Activated CD4-positive, alpha-beta memory T cell treated with anti-CD3 and anti-CD28 coated beads for 36 hours (primary cell): ENCODE results near the gene PILRA. TPM values are rescaled to one million over a fixed set of nuclear protein-coding genes. Genes with fewer than 3 reads are reported as not detected.
A peak's percentile ranks its signal among the peaks of the same experiment; 100 is the strongest.

Experiments used
- CTCF ChIA-PET: fragments of 350-600 bp; sonication (Branson Sonifier 250); formaldehyde crosslinking; loops from one replicate; lab custom pipeline; 2021; ENCODE audit warnings: antibody characterized with exemption, inconsistent platforms; lab: Charles Lee
- POLR2A ChIA-PET: fragments of 350-600 bp; sonication (Branson Sonifier 250); formaldehyde crosslinking; loops from one replicate; lab custom pipeline; 2021; ENCODE audit warnings: antibody characterized with exemption; lab: Charles Lee
- DNase-seq: peaks from one replicate; pipeline ENCODE4 v3.0.0-alpha.2; 2020
- H3K27ac Mint-ChIP-seq: one replicate; pipeline ENCODE4 v1.8.0; 2021; ENCODE audit warnings: mixed read lengths
- H3K27me3 Mint-ChIP-seq: one replicate; pipeline ENCODE4 v1.8.0; 2021; ENCODE audit warnings: mixed read lengths
- H3K36me3 Mint-ChIP-seq: one replicate; pipeline ENCODE4 v1.8.0; 2021; ENCODE audit warnings: mixed read lengths
- H3K4me1 Mint-ChIP-seq: one replicate; pipeline ENCODE4 v1.8.0; 2021; ENCODE audit warnings: low read depth, mixed read lengths
- H3K4me3 Mint-ChIP-seq: one replicate; pipeline ENCODE4 v1.8.0; 2021; ENCODE audit warnings: mild to moderate bottlenecking, mixed read lengths
- H3K9me3 Mint-ChIP-seq: one replicate; pipeline ENCODE4 v1.8.0; 2021; ENCODE audit warnings: mixed read lengths
- intact Hi-C: fragments of 100-400 bp; cut with micrococcal nuclease; formaldehyde crosslinking; loops from one replicate; pipeline ENCODE4 v1.15.1; 2023
- total RNA-seq, 2 experiments: library from RNA; stranded (reverse); gene quantifications; one replicate each; pipeline ENCODE4 v1.2.3, GENCODE V29; 2021

Gene PILRA
- total RNA-seq, 2 experiments from 2014 or later, result 0.31 to 0.76 TPM

GRCh38 chr7:100400656-100401055, 27.4 kb downstream of the PILRA start:
- Mint-ChIP-seq H3K27ac (no peak overlapping the region), H3K9me3 (no peaks in the 10 kb centered on the region), H3K4me3 (no peak overlapping the region), H3K4me1 (peaks cover 23% of the 10 kb centered on the region), H3K36me3 (no peaks in the 10 kb centered on the region), H3K27me3 (peaks cover 16% of the 10 kb centered on the region)
- intact Hi-C loops, result no loop called here
- peak; percentile 43 for DNase-seq
- CTCF ChIA-PET, result interaction anchor here (1.0 kb wide), 1 partner anchor 54 kb away, joined by 3 read pairs; no protein-coding TSS in a partner anchor
- POLR2A ChIA-PET, result no interaction called here

GRCh38 chr7:100401811-100402210, 28.5 kb downstream of the PILRA start:
- Mint-ChIP-seq H3K9me3 (no peaks in the 10 kb centered on the region), H3K27me3 (peaks cover 16% of the 10 kb centered on the region), H3K4me1 (peaks cover 14% of the 10 kb centered on the region), H3K4me3 (no peak overlapping the region), H3K27ac (no peak overlapping the region), H3K36me3 (no peaks in the 10 kb centered on the region)
- DNase-seq, result no peak
- intact Hi-C loops, result no loop called here
- ChIA-PET POLR2A (no interaction called here), CTCF (no interaction called here)

DNA sequence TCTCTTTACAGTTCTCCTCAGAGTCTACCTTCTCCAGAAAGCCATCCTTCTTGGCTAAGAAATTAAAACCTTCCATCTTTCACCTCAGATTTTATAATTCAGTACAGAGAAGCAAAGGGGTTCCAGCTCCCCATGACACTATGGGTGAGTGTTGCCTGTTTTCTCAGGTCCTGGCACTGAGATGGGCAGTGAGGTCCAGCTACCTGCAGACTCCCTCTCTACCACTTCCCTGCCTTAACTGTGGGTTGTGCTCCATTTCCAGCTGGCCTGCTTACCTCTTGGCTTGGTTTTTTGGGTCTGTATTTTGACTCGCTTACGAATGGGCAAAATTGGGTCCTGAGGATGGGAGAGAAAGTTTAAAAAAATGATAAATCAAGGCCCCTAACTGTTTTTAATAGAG, 29.0 kb downstream of the PILRA start:
- H3K4me1 Mint-ChIP-seq, result peaks cover 10% of the 10 kb centered on the region
- H3K4me3 Mint-ChIP-seq, result no peak overlapping the region
- H3K36me3 Mint-ChIP-seq, result no peaks in the 10 kb centered on the region
- H3K27ac Mint-ChIP-seq, result no peak overlapping the region
- no peak for DNase-seq
- CTCF ChIA-PET, result no interaction called here
- H3K9me3 Mint-ChIP-seq, result no peaks in the 10 kb centered on the region
- POLR2A ChIA-PET, result no interaction called here
- H3K27me3 Mint-ChIP-seq, result peaks cover 16% of the 10 kb centered on the region
- intact Hi-C loops, result no loop called here

DNA sequence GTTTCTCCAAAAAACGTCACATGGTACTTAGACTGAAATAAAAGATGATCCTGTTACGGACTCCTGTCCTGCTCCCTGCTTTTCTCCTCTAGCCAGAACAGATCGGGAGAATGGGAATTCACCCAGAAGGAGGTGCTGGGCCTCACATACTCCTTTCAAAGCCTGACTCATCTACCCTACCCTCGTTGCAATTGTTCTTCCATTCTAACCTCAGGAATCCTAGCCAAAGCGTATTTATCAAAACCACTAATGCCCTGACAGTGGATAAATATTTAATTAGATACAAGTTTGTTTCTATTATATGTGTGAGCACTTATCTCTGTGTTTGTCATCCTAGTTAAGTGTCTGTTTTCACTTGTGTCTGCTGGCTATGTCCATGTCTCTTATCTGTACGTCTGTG, 33.5 kb downstream of the PILRA start:
- Mint-ChIP-seq H3K4me3 (no peak overlapping the region), H3K27me3 (no peaks in the 10 kb centered on the region), H3K36me3 (no peaks in the 10 kb centered on the region), H3K9me3 (no peaks in the 10 kb centered on the region), H3K27ac (no peak overlapping the region), H3K4me1 (no peaks in the 10 kb centered on the region)
- ChIA-PET CTCF (interaction anchor here (0.6 to 2.7 kb wide), 25 partner anchors 9 to 299 kb away, joined by 3 to 36 read pairs (median 4); partner anchors contain the start of gene POP7), POLR2A (interaction anchor here (2.6 kb wide), 1 partner anchor 22 kb away, joined by 11 read pairs; the partner anchor contains the start of genes MEPCE and ZCWPW1)
- no peak for DNase-seq
- intact Hi-C loops, result loop anchor here (1.0 to 5.0 kb wide), 3 partner anchors 42 to 274 kb away; no protein-coding TSS in a partner anchor

DNA sequence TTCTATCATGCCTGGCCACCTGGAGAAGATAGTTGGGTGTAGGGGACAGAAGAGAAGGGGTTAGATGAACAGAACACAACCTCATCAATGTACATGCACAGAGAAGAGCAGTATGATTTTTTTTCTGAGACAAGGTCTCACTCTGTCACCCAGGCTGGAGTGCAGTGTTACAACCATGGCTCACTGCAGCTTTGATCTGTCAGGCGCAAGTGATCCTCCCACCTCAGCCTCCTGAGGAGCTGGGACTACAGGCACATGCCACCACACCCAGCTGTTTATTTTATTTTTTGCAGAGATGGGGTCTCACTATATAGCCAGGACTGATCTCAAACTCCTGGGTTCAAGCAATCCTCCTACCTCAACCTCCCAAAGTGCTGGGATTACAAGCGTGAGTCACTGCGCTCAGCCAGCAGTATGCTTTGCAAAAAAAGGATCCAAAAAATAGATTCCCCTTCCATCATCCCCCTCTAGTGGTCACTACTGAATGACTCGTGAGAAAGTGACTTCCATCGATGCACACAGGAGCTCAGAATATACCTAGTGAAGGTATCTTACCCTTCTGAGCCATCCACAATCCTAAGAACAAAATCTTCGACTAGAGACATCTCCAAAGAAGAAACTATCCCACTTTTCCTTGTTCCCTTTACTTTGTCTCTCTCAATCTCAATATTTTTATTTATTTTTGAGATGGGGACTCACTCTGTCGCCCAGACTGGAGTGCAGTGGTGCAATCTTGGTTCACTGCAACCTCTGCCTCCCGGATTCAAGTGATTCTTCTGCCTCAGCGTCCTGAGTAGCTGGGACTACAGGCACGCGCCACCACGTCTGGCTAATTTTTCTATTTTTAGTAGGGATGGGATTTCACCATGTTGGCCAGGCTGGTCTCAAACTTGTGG, 34.2 kb downstream of the PILRA start:
- H3K9me3 Mint-ChIP-seq, result no peaks in the 10 kb centered on the region
- H3K4me3 Mint-ChIP-seq, result no peak overlapping the region
- H3K27ac Mint-ChIP-seq, result no peak overlapping the region
- intact Hi-C loops, result loop anchor here (1.0 to 5.0 kb wide), 3 partner anchors 43 to 275 kb away; no protein-coding TSS in a partner anchor
- no peaks in the 10 kb centered on the region for H3K4me1 Mint-ChIP-seq
- CTCF ChIA-PET, result interaction anchor here (0.6 to 2.7 kb wide), 41 partner anchors 8 to 378 kb away, joined by 3 to 36 read pairs (median 4); partner anchors contain the start of gene ZCWPW1
- H3K36me3 Mint-ChIP-seq, result no peaks in the 10 kb centered on the region
- POLR2A ChIA-PET, result interaction anchor here (0.5 to 2.6 kb wide), 2 partner anchors 21 to 225 kb away, joined by 3 to 11 read pairs; partner anchors contain the start of genes MEPCE and ZCWPW1
- DNase-seq, result peak; percentile 45
- no peaks in the 10 kb centered on the region for H3K27me3 Mint-ChIP-seq

DNA sequence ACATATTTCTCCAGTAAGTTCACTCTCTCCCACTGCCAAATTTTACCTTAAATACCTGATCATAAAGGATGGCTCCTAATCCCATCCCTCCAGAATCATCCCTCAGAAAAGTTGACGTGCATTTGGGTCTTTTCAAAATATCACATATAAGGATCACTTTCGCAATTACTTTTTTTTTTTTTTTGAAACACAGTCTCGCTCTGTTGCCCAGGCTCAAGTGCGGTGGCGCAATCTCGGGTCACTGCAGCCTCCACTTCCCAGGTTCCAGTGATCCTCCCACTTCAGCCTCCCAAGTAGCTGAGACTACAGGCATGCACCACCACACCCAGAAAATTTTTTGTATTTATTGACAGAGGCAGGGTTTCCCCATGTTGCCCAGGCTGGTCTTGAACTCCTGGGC, 37.8 kb downstream of the PILRA start:
- POLR2A ChIA-PET, result no interaction called here
- intact Hi-C loops, result no loop called here
- Mint-ChIP-seq H3K27ac (no peak overlapping the region), H3K9me3 (no peaks in the 10 kb centered on the region), H3K4me3 (no peak overlapping the region), H3K36me3 (no peaks in the 10 kb centered on the region), H3K4me1 (no peaks in the 10 kb centered on the region), H3K27me3 (no peaks in the 10 kb centered on the region)
- CTCF ChIA-PET, result interaction anchor here (0.6 to 1.4 kb wide), 4 partner anchors 26 to 1266 kb away, joined by 3 to 4 read pairs (median 4); no protein-coding TSS in a partner anchor
- DNase-seq, result no peak

- no peak for DNase-seq
- H3K27ac Mint-ChIP-seq, result no peak overlapping the region
- no peaks in the 10 kb centered on the region for H3K9me3 Mint-ChIP-seq
- no peaks in the 10 kb centered on the region for H3K36me3 Mint-ChIP-seq
- no peaks in the 10 kb centered on the region for H3K27me3 Mint-ChIP-seq
- CTCF ChIA-PET, result no interaction called here
- intact Hi-C loops, result no loop called here
- no peak overlapping the region for H3K4me3 Mint-ChIP-seq
- POLR2A ChIA-PET, result no interaction called here
- H3K4me1 Mint-ChIP-seq, result no peaks in the 10 kb centered on the region
Measured at GRCh38 chr7:100413346-100413745, 40.1 kb downstream of the PILRA start.

- Mint-ChIP-seq H3K4me1 (no peaks in the 10 kb centered on the region), H3K27ac (no peak overlapping the region), H3K36me3 (no peaks in the 10 kb centered on the region), H3K27me3 (no peaks in the 10 kb centered on the region), H3K9me3 (no peaks in the 10 kb centered on the region), H3K4me3 (no peak overlapping the region)
- ChIA-PET POLR2A (no interaction called here), CTCF (no interaction called here)
- intact Hi-C loops, result no loop called here
- no peak for DNase-seq
Measured at GRCh38 chr7:100413889-100414288, 40.6 kb downstream of the PILRA start.

- Mint-ChIP-seq H3K4me1 (no peaks in the 10 kb centered on the region), H3K4me3 (no peak overlapping the region), H3K27ac (no peak overlapping the region), H3K9me3 (no peaks in the 10 kb centered on the region), H3K27me3 (no peaks in the 10 kb centered on the region), H3K36me3 (no peaks in the 10 kb centered on the region)
- CTCF ChIA-PET, result no interaction called here
- DNase-seq, result no peak
- POLR2A ChIA-PET, result interaction anchor here (0.9 kb wide), 1 partner anchor 14 kb away, joined by 3 read pairs; the partner anchor contains the start of genes MEPCE and ZCWPW1
- intact Hi-C loops, result no loop called here
Measured at GRCh38 chr7:100415448-100415847, 42.2 kb downstream of the PILRA start.

- no peak overlapping the region for H3K27ac Mint-ChIP-seq
- DNase-seq, result no peak
- ChIA-PET CTCF (interaction anchor here (1.3 kb wide), 1 partner anchor 11 kb away, joined by 4 read pairs; no protein-coding TSS in a partner anchor), POLR2A (no interaction called here)
- H3K9me3 Mint-ChIP-seq, result no peaks in the 10 kb centered on the region
- intact Hi-C loops, result no loop called here
- no peaks in the 10 kb centered on the region for H3K27me3 Mint-ChIP-seq
- no peaks in the 10 kb centered on the region for H3K36me3 Mint-ChIP-seq
- no peaks in the 10 kb centered on the region for H3K4me1 Mint-ChIP-seq
- H3K4me3 Mint-ChIP-seq, result no peak overlapping the region
Measured at GRCh38 chr7:100418930-100419659, 45.8 kb downstream of the PILRA start.

- H3K27ac Mint-ChIP-seq, result no peak overlapping the region
- ChIA-PET CTCF (interaction anchor here (0.6 kb wide), 1 partner anchor 288 kb away, joined by 4 read pairs; no protein-coding TSS in a partner anchor), POLR2A (no interaction called here)
- no peaks in the 10 kb centered on the region for H3K9me3 Mint-ChIP-seq
- DNase-seq, result no peak
- intact Hi-C loops, result no loop called here
- no peaks in the 10 kb centered on the region for H3K36me3 Mint-ChIP-seq
- H3K4me1 Mint-ChIP-seq, result no peaks in the 10 kb centered on the region
- H3K27me3 Mint-ChIP-seq, result no peaks in the 10 kb centered on the region
- H3K4me3 Mint-ChIP-seq, result no peak overlapping the region
Measured at GRCh38 chr7:100419660-100420226, 46.5 kb downstream of the PILRA start.
